Measurements from ENCODE around the gene CYP39A1.

The CYP39A1 gene

GRCh38 chr6:46521464-46521971 lies 131.1 kb downstream of the CYP39A1 start:
- no peak for DNase-seq (ENCODE audit: low read depth in 2 of 2, low spot score in 1 of 2)

- DNase-seq (ENCODE audit: low read depth in 2 of 2, low spot score in 1 of 2) = no peak
Observed at GRCh38 chr6:46517202-46517601, 135.4 kb downstream of the CYP39A1 start.

GRCh38 chr6:46513533-46513932 lies 139.1 kb downstream of the CYP39A1 start:
- no peak for DNase-seq (ENCODE audit: low read depth in 2 of 2, low spot score in 1 of 2)

GRCh38 chr6:46511320-46511719 lies 141.3 kb downstream of the CYP39A1 start:
- DNase-seq (ENCODE audit: low read depth in 2 of 2, low spot score in 1 of 2) = no peak

GRCh38 chr6:46510651-46511050 lies 142.0 kb downstream of the CYP39A1 start:
- no peak for DNase-seq (ENCODE audit: low read depth in 2 of 2, low spot score in 1 of 2)

- no peak for DNase-seq (ENCODE audit: low read depth in 2 of 2, low spot score in 1 of 2)
Observed at GRCh38 chr6:46509981-46510510, 142.6 kb downstream of the CYP39A1 start.

GRCh38 chr6:46509063-46509462 lies 143.6 kb downstream of the CYP39A1 start:
- DNase-seq (ENCODE audit: low read depth in 2 of 2, low spot score in 1 of 2) = no peak

- DNase-seq (ENCODE audit: low read depth in 2 of 2, low spot score in 1 of 2) = no peak
Observed at GRCh38 chr6:46507426-46507825, 145.2 kb downstream of the CYP39A1 start.

- no peak for DNase-seq (ENCODE audit: low read depth in 2 of 2, low spot score in 1 of 2)
Observed at GRCh38 chr6:46505693-46506512, 146.7 kb downstream of the CYP39A1 start.

GRCh38 chr6:46504242-46504641 lies 148.4 kb downstream of the CYP39A1 start:
- no peak for DNase-seq (ENCODE audit: low read depth in 2 of 2, low spot score in 1 of 2)

GRCh38 chr6:46502486-46503119 lies 150.0 kb downstream of the CYP39A1 start:
- no peak for DNase-seq (ENCODE audit: low read depth in 2 of 2, low spot score in 1 of 2)

- DNase-seq (ENCODE audit: low read depth in 2 of 2, low spot score in 1 of 2) = no peak
Observed at GRCh38 chr6:46501136-46502089, 151.2 kb downstream of the CYP39A1 start.

GRCh38 chr6:46500382-46500781 lies 152.2 kb downstream of the CYP39A1 start:
- no peak for DNase-seq (ENCODE audit: low read depth in 2 of 2, low spot score in 1 of 2)
